ENCODE results near the gene PRDM1. TPM values are rescaled to one million over a fixed set of nuclear protein-coding genes. Genes with fewer than 3 reads are reported as not detected.

Gene PRDM1
- total RNA-seq: 1 to 10 TPM; 1.1 to 2.3 TPM
- long read RNA-seq, full-length matches to known transcripts: 1 of 1 reads
- long read RNA-seq, partial matches to known transcripts: 0 of 1 reads
- long read RNA-seq, other reads (novel, unspliced or antisense): 0 of 1 reads

DNA sequence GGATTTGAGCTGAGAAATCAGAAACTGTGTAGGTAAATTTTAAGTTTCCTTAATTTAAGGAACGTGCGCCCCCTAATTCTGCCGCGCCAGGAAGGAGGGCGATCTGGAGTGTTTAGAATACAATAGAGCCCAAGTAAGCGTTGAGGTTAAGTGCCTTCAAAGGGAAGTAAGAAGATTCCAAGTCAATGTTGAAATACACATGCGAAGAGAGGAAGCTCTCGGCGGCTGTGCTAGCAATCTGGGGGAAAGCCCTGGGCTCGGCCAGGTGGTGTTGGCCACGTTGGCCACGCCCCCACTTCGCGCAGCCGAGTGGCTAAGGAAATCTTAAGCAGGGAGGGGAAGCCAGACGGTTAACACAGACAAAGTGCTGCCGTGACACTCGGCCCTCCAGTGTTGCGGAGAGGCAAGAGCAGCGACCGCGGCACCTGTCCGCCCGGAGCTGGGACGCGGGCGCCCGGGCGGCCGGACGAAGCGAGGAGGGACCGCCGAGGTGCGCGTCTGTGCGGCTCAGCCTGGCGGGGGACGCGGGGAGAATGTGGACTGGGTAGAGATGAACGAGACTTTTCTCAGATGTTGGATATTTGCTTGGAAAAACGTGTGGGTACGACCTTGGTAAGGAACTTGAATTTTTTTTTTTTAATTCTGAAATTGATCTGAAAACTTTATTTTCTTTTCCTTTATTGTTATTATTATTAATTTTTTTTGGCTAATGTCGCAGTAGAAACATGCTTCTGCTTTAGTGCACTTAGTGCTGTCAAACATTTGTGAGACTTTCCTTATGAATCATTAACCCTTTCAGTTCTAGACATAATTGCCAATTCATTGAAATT is at the start of gene PRDM1:
PRDM1 (plus strand) TSS at position 353 of the 830 bp plus-strand sequence; CDS start at position 571, 218 bp downstream.
- ATAC-seq (peak; percentile 73 to 82), DNase-seq (peak; percentile 74)
- intact Hi-C loops (cut with DNase I): loop anchor here in 1 of 2 donors (5.0 kb wide), 1 partner anchor 599 kb away; no protein-coding TSS in a partner anchor

DNA sequence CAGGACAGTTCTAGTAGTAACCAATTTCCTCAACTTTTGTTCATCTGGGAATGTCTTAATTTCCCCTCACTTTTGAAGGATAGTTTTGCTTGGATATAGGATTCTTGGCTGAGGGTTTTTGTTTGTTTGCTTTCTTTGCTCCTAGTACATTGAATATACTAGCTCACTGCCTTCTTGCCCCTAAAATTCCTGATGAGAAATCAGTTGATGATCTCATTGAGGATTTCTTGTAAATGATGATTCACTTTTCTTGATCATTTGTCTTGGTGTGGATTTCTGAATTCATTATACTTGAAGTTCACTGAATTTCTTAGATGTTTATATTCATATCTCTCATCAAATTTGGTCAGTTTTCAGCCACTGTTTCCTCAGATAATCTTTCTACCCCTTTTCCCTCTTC is 49.1 kb upstream of the PRDM1 start:
- ATAC-seq (no peak), DNase-seq (no peak)
- intact Hi-C loops (cut with DNase I): no loop called here

DNA sequence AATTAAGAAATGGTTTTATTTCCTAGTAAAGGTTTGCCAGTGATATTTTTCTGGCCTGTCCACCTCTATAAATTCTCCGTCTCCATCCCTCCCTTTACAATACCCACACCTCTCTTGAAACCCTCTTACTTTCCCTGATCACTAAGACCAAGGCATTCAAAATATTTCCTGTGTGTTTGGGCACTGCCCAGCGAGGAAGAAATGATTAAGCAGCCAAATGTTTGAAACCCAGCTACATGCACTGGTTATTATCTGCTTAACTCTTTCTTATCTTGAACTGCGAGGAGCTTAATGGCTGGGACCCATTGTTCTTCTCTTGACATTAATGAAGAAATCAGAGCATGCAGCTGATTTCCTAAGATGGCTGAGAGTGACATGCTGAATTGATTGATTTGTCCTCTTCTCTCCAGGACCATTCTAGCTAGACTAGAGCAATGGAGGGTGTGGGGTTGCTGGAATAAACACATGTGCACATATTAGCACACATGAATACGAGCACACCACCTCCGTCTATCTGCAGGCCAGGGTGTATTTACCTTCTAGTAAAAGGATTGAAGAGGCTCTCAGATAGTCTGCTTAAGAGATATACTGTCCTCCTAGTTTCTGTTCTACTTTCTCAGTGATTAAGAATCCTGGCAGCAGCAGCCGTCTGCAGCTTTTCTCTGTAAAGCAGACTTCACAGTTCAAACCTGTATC is 46.1 kb upstream of the PRDM1 start:
- intact Hi-C loops (cut with DNase I): no loop called here
- ATAC-seq (no peak), DNase-seq (no peak)

- ATAC-seq (no peak), DNase-seq (no peak)
- intact Hi-C loops (cut with DNase I): no loop called here
These were observed 42.0 kb upstream of the PRDM1 start for GRCh38 chr6:106044151-106044550.

GRCh38 chr6:106045077-106045476 is 41.1 kb upstream of the PRDM1 start:
- no peak for DNase-seq
- intact Hi-C loops (cut with DNase I): no loop called here
- ATAC-seq: no peak

GRCh38 chr6:106046116-106046853 is 39.9 kb upstream of the PRDM1 start:
- intact Hi-C loops (cut with DNase I): no loop called here
- DNase-seq (no peak), ATAC-seq (no peak)

DNA sequence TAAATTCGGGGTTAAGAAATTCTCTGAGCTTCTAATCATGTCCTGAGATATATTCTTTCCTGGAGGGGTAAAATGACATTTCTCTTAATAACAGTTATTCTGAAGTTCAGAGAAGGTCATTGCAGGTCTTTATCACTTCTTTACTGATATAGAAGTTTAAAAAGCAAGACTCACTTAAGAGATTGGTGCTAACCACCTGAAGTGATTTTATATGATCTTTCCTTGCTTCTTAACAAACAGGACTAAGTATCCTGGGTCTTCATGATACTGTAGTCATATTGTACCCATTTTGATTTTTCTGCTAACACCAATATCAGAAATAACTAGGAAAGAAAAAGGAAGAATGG is 39.3 kb upstream of the PRDM1 start:
- intact Hi-C loops (cut with DNase I): no loop called here
- no peak for DNase-seq
- ATAC-seq: no peak

DNA sequence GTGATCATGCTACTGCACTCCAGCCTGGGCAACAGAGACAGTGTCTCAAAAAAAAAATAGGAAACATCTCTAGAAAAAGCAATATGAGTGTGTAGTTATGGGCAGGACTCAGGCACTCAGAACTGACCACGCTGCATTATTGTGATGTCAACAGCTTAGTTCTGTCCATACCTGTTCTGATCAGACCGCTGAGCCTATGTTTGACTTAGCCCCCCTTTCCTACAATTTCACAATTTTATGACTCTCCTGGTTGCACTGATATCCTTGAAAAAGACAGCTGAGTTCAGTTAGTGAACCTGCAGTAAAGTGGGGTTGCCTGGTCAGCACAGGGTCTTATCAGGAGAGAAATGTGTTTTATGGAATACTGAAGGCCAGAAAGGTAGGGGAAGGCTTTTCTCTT is 37.8 kb upstream of the PRDM1 start:
- no peak for ATAC-seq
- intact Hi-C loops (cut with DNase I): no loop called here
- DNase-seq: no peak

GRCh38 chr6:106050538-106050937 is 35.6 kb upstream of the PRDM1 start:
- intact Hi-C loops (cut with DNase I): no loop called here
- ATAC-seq (no peak), DNase-seq (no peak)

DNA sequence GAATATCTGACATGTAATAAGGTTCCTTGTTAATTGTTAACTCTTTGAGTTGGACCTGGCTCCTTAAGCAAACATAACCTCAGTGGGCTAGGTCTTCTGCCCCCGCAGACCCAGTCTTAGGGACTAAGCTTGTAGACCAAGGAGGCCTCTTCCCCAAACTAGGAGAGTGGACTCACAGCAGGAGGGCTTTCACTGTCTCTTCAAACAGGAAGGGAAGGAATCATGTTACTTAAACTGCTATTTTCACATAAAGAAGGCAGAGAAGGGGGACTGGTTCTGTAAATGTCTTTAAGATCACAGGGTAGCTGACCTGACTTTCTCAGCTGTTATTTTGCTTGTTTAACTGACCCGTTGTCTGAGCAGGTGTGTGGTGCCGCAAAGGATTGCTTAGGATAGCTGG is 34.9 kb upstream of the PRDM1 start:
- DNase-seq: no peak

GRCh38 chr6:106053484-106054205 is 32.5 kb upstream of the PRDM1 start:
- ATAC-seq: no peak
- no peak for DNase-seq
- intact Hi-C loops (cut with DNase I): no loop called here

More for the DNA sequence above, 34.9 kb upstream of the PRDM1 start:
- intact Hi-C loops (cut with DNase I): no loop called here
- ATAC-seq: no peak

GRCh38 chr6:106055489-106055888 is 30.6 kb upstream of the PRDM1 start:
- intact Hi-C loops (cut with DNase I): no loop called here
- no peak for ATAC-seq
- DNase-seq: no peak

DNA sequence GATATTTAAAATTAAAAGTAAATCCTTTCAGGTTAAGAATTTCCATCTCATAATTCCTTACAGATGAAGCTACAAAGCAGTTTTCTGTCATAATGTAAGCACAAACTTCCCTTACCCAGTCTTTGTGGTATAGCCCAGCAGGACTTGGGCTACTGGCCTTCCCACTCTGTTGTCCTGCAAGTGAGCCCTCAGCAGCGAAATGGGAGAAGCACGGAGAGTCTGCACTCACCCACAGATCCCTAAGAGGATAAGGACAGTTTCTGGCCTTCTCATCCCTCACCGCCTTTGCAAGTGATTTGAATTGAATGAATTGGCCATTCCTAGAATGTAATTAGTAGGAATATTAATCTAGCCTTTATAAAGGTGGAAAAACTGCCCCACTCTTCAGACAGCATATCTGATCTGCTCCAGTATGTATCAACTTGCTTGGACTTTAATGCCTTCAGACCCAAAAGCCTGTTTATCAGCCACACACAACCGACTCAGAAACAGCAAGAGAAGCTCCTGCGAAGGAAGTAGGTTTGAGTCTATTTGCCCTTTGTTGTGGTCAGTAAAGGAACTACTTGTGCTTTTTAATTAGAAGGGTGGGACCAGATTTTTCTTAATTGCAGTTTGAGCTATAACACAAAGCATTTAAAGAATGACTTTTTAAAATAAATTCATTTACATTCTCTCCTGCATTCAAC is 29.9 kb upstream of the PRDM1 start:
- no peak for ATAC-seq
- intact Hi-C loops (cut with DNase I): no loop called here
- DNase-seq: no peak

GRCh38 chr6:106056746-106057390 is 29.3 kb upstream of the PRDM1 start:
- DNase-seq: no peak
- intact Hi-C loops (cut with DNase I): no loop called here
- ATAC-seq: no peak

DNA sequence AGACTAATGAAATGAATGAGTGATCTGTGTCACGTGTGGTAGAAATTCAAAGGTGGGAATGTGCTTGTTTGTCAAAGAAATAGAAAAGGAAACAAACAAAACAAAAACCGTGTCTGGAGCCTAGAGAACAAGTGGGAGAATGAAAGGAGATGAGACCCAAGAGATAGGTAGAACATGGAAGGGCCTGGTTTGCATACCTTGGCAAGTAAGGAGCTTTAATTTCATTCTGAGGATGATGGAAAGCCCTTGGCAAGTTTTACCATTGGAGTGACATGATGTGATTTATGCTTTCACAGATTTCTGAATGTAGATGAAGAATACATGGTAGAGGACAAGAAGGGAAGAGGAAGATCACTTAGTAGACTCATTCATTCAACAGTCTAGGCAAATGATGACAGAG is 26.8 kb upstream of the PRDM1 start:
- intact Hi-C loops (cut with DNase I): no loop called here
- ATAC-seq: no peak
- no peak for DNase-seq

- intact Hi-C loops (cut with DNase I): no loop called here
- DNase-seq: no peak
These were observed 26.0 kb upstream of the PRDM1 start for GRCh38 chr6:106060167-106060566.

GRCh38 chr6:106063448-106063850 is 22.7 kb upstream of the PRDM1 start:
- DNase-seq: no peak
- intact Hi-C loops (cut with DNase I): no loop called here
- no peak for ATAC-seq

More at GRCh38 chr6:106060167-106060566, 26.0 kb upstream of the PRDM1 start:
- ATAC-seq: no peak

DNA sequence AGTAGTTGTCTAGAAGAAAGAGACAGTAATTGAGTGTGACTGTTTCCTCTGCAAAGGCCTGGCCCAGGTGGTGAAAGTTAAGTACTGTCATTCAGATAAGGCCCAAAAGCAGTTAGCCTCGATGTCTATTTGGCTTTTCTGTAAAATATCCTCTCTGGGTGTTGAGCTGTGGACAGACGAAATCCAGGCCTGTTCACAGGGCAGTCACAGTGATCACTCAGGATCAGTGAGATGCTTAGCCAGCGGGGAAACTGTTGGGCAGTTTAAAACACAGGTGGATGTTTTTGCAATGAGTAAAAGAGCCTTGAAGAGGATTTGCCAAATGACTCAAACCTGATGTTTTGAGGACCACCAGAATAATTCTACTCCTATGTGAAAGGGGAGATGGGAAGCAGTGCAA is 22.0 kb upstream of the PRDM1 start:
- DNase-seq: no peak
- ATAC-seq: peak; percentile 44 to 96
- intact Hi-C loops (cut with DNase I): no loop called here

Measured in left cardiac atrium (tissue), 4 donors.